Colonic mucosa (tissue), 4 donors: ENCODE data around the gene CPNE9. TPM values are rescaled to one million over a fixed set of nuclear protein-coding genes. Genes with fewer than 3 reads are reported as not detected.

ENCODE experiments used
- DNase-seq: peaks from one replicate; pipeline ENCODE4 v3.0.0-alpha.2; 2020
- H3K27ac ChIP-seq: fragments of 200-600 bp; one replicate; pipeline ENCODE4 v1.8.0; 2021
- H3K27me3 ChIP-seq: fragments of 200-600 bp; one replicate; pipeline ENCODE4 v1.8.0; 2021
- H3K36me3 ChIP-seq: fragments of 200-600 bp; one replicate; pipeline ENCODE4 v1.8.0; 2021
- H3K4me1 ChIP-seq: fragments of 200-600 bp; one replicate; pipeline ENCODE4 v1.8.0; 2021; ENCODE audit warnings: mild to moderate bottlenecking
- H3K4me3 ChIP-seq: fragments of 200-600 bp; one replicate; pipeline ENCODE4 v1.8.0; 2021
- H3K9ac ChIP-seq, 2 donors: one replicate each; pipeline ENCODE4 v1.7.0; 2013; ENCODE audit warnings: control low read depth in 2 of 2, low read depth in 2 of 2, low read length in 2 of 2
- H3K9me3 ChIP-seq: fragments of 200-600 bp; one replicate; pipeline ENCODE4 v1.8.0; 2021
- CTCF ChIP-seq: fragments of 200-600 bp; IDR thresholded peaks from one replicate; pipeline ENCODE4 v1.8.0; 2022; ENCODE audit warnings: antibody characterized with exemption, mild to moderate bottlenecking
- intact Hi-C: fragments of 100-400 bp; cut with DNase I; formaldehyde crosslinking; loops from one replicate; pipeline ENCODE4 v1.14.1; 2022
- total RNA-seq, 2 donors: library from RNA; stranded (reverse); fragmentation: NEBNext Ultra II Directional in 1 of 2; extraction: Animal tissue kit (Norgen Biotek cat#: 25700) in 1 of 2; gene quantifications; one replicate each; pipeline ENCODE4 v1.2.1, GENCODE V29; 2021
- donor health status: healthy.
- donor health status: DM: no; HTN: no; CAD: no.
- donor health status: DM: no; HTN: no; CAD: no.

The CPNE9 gene
- total RNA-seq, 2 donors from 2014 or later, result not detected

- intact Hi-C loops, result no loop called here
- no peaks in the 10 kb centered on the region for H3K27me3 ChIP-seq
- H3K4me3 ChIP-seq, result no peak overlapping the region
- no peak for DNase-seq
- no peak overlapping the region for H3K9ac ChIP-seq
- no peaks in the 10 kb centered on the region for H3K4me1 ChIP-seq
- peaks cover 39% of the 10 kb centered on the region for H3K36me3 ChIP-seq
- no peaks in the 10 kb centered on the region for H3K9me3 ChIP-seq
- no peak overlapping the region for H3K27ac ChIP-seq
- TF ChIP-seq CTCF, result no peak
Observed at GRCh38 chr3:9676785-9677184, 26.8 kb upstream of the CPNE9 start.

GRCh38 chr3:9678493-9678892 lies 25.1 kb upstream of the CPNE9 start:
- TF ChIP-seq CTCF, result no peak
- no peak overlapping the region for H3K4me3 ChIP-seq
- intact Hi-C loops, result no loop called here
- no peak for DNase-seq
- no peaks in the 10 kb centered on the region for H3K4me1 ChIP-seq
- no peaks in the 10 kb centered on the region for H3K27me3 ChIP-seq
- no peak overlapping the region for H3K9ac ChIP-seq
- H3K9me3 ChIP-seq, result no peaks in the 10 kb centered on the region
- H3K36me3 ChIP-seq, result peaks cover 34% of the 10 kb centered on the region
- no peak overlapping the region for H3K27ac ChIP-seq

GRCh38 chr3:9679476-9680080 lies 24.1 kb upstream of the CPNE9 start:
- Histone ChIP-seq H3K27ac (no peak overlapping the region), H3K36me3 (peaks cover 32% of the 10 kb centered on the region)
- DNase-seq, result no peak

GRCh38 chr3:9681011-9681722 lies 22.5 kb upstream of the CPNE9 start:
- no peak for DNase-seq
- Histone ChIP-seq H3K27me3 (no peaks in the 10 kb centered on the region), H3K27ac (no peak overlapping the region), H3K9me3 (no peaks in the 10 kb centered on the region), H3K9ac (no peak overlapping the region), H3K4me3 (no peak overlapping the region), H3K36me3 (peaks cover 31% of the 10 kb centered on the region), H3K4me1 (no peaks in the 10 kb centered on the region)
- intact Hi-C loops, result loop anchor here (10.0 kb wide), 1 partner anchor 176 kb away; no protein-coding TSS in a partner anchor
- TF ChIP-seq CTCF, result no peak

More at GRCh38 chr3:9679476-9680080, 24.1 kb upstream of the CPNE9 start:
- Histone ChIP-seq H3K4me1 (no peaks in the 10 kb centered on the region), H3K27me3 (no peaks in the 10 kb centered on the region), H3K9ac (no peak overlapping the region), H3K9me3 (no peaks in the 10 kb centered on the region), H3K4me3 (no peak overlapping the region)
- TF ChIP-seq CTCF, result no peak
- intact Hi-C loops, result loop anchor here (10.0 kb wide), 1 partner anchor 175 kb away; no protein-coding TSS in a partner anchor

- no peak for TF ChIP-seq CTCF
- no peaks in the 10 kb centered on the region for H3K27me3 ChIP-seq
- H3K36me3 ChIP-seq, result peaks cover 25% of the 10 kb centered on the region
- H3K27ac ChIP-seq, result no peak overlapping the region
- intact Hi-C loops, result loop anchor here (10.0 kb wide), 1 partner anchor 177 kb away; no protein-coding TSS in a partner anchor
- H3K9me3 ChIP-seq, result no peaks in the 10 kb centered on the region
- H3K4me3 ChIP-seq, result no peak overlapping the region
- H3K4me1 ChIP-seq, result no peaks in the 10 kb centered on the region
- DNase-seq, result peak; percentile 45
- H3K9ac ChIP-seq, result no peak overlapping the region
Observed at GRCh38 chr3:9681723-9682081, 21.9 kb upstream of the CPNE9 start.
